GM21619 (cell line): Measurements from ENCODE around the gene KREMEN1.
"Not testable (repeated sequence)": the region's sequence is repeated elsewhere in the genome, so short reads cannot be mapped to it uniquely, and the experiment has no call there.

Experiments used
- ATAC-seq: cut with Tn5 transposase; IDR thresholded peaks from one replicate; pipeline ENCODE4 v1.9.1; 2021; ENCODE audit not compliant: unreplicated experiment

KREMEN1 gene

GRCh38 chr22:29074276-29074772 lies 1.5 kb downstream of the KREMEN1 start:
- no peak for ATAC-seq

GRCh38 chr22:29078036-29078868 lies 5.4 kb downstream of the KREMEN1 start:
- no peak for ATAC-seq

- ATAC-seq, result no peak
These were observed 6.0 kb downstream of the KREMEN1 start for GRCh38 chr22:29078869-29079207.

- no peak for ATAC-seq
These were observed 6.5 kb downstream of the KREMEN1 start for GRCh38 chr22:29079218-29079901.

GRCh38 chr22:29080106-29080975 lies 7.5 kb downstream of the KREMEN1 start:
- ATAC-seq, result no peak

GRCh38 chr22:29081517-29082236 lies 8.8 kb downstream of the KREMEN1 start:
- no peak for ATAC-seq

GRCh38 chr22:29082826-29083545 lies 10.2 kb downstream of the KREMEN1 start:
- no peak for ATAC-seq

GRCh38 chr22:29083576-29083932 lies 10.7 kb downstream of the KREMEN1 start:
- not testable (repeated sequence) for ATAC-seq

- ATAC-seq, result no peak
These were observed 11.2 kb downstream of the KREMEN1 start for GRCh38 chr22:29083933-29084591.

GRCh38 chr22:29087012-29087411 lies 14.2 kb downstream of the KREMEN1 start:
- no peak for ATAC-seq

GRCh38 chr22:29088809-29089208 lies 16.0 kb downstream of the KREMEN1 start:
- no peak for ATAC-seq

- ATAC-seq, result no peak
These were observed 16.7 kb downstream of the KREMEN1 start for GRCh38 chr22:29089507-29089906.

- no peak for ATAC-seq
These were observed 17.2 kb downstream of the KREMEN1 start for GRCh38 chr22:29090039-29090438.

GRCh38 chr22:29092243-29092642 lies 19.4 kb downstream of the KREMEN1 start:
- ATAC-seq, result no peak

- ATAC-seq, result no peak
These were observed 20.2 kb downstream of the KREMEN1 start for GRCh38 chr22:29093030-29093429.

GRCh38 chr22:29093501-29094300 lies 20.9 kb downstream of the KREMEN1 start:
- ATAC-seq, result no peak

- no peak for ATAC-seq
These were observed 22.6 kb downstream of the KREMEN1 start for GRCh38 chr22:29095459-29095858.

- ATAC-seq, result no peak
These were observed 24.2 kb downstream of the KREMEN1 start for GRCh38 chr22:29096736-29097669.
